HUES48 (cell line): ENCODE data around the gene PRR19.

Source experiments
- H3K27ac ChIP-seq: one replicate; pipeline ENCODE4 v1.7.0; 2013; ENCODE audit warnings: low read depth, low read length, inconsistent platforms
- H3K27me3 ChIP-seq: 2 replicates; pipeline ENCODE4 v1.6.1; 2013; ENCODE audit warnings: mild to moderate bottlenecking, low read length; ENCODE audit not compliant: control insufficient read depth, insufficient read depth
- H3K36me3 ChIP-seq: 2 replicates; pipeline ENCODE4 v1.6.1; 2013; ENCODE audit warnings: low read length; ENCODE audit not compliant: control insufficient read depth, insufficient read depth
- H3K4me1 ChIP-seq: 2 replicates; pipeline ENCODE4 v1.6.1; 2013; ENCODE audit warnings: mild to moderate bottlenecking, low read length; ENCODE audit not compliant: control insufficient read depth, insufficient read depth
- H3K4me3 ChIP-seq: 2 replicates; pipeline ENCODE4 v1.5.1; 2013; ENCODE audit warnings: mild to moderate bottlenecking, low read depth, low read length
- H3K9ac ChIP-seq: 2 replicates; pipeline ENCODE4 v1.6.1; 2013; ENCODE audit warnings: mild to moderate bottlenecking, low read depth, low read length, moderate library complexity
- H3K9me3 ChIP-seq: 2 replicates; pipeline ENCODE4 v1.6.1; 2013; ENCODE audit warnings: low read length; ENCODE audit not compliant: control insufficient read depth, insufficient read depth

The PRR19 gene

GRCh38 chr19:42322305-42322704 lies 20.4 kb downstream of the PRR19 start:
- H3K27me3 ChIP-seq: peaks cover 23% of the 10 kb centered on the region
- no peaks in the 10 kb centered on the region for H3K9me3 ChIP-seq
- no peaks in the 10 kb centered on the region; the same call in 1 of the 2 replicates for H3K4me1 ChIP-seq
- no peak overlapping the region for H3K4me3 ChIP-seq
- H3K9ac ChIP-seq: no peak overlapping the region
- H3K27ac ChIP-seq: no peak overlapping the region
- H3K36me3 ChIP-seq: no peaks in the 10 kb centered on the region

- no peak overlapping the region for H3K27ac ChIP-seq
- H3K4me1 ChIP-seq: no peaks in the 10 kb centered on the region; the same call in 1 of the 2 replicates
- H3K27me3 ChIP-seq: peaks cover 23% of the 10 kb centered on the region
- no peaks in the 10 kb centered on the region for H3K9me3 ChIP-seq
- H3K36me3 ChIP-seq: no peaks in the 10 kb centered on the region
- peak overlapping the region; percentile 58; the same call in 1 of the 2 replicates for H3K4me3 ChIP-seq
- no peak overlapping the region for H3K9ac ChIP-seq
Measured at GRCh38 chr19:42323473-42323851, 21.5 kb downstream of the PRR19 start.

GRCh38 chr19:42323852-42324654 lies 22.1 kb downstream of the PRR19 start:
- Histone ChIP-seq H3K27me3 (peaks cover 23% of the 10 kb centered on the region), H3K4me3 (peak overlapping the region; percentile 58), H3K9ac (no peak overlapping the region), H3K4me1 (no peaks in the 10 kb centered on the region; the same call in 1 of the 2 replicates), H3K9me3 (no peaks in the 10 kb centered on the region), H3K27ac (no peak overlapping the region), H3K36me3 (no peaks in the 10 kb centered on the region)

- Histone ChIP-seq H3K9me3 (no peaks in the 10 kb centered on the region), H3K36me3 (no peaks in the 10 kb centered on the region), H3K27me3 (peaks cover 23% of the 10 kb centered on the region), H3K27ac (peak overlapping the region; percentile 37), H3K4me3 (peak overlapping the region; percentile 58), H3K4me1 (no peaks in the 10 kb centered on the region; the same call in 1 of the 2 replicates), H3K9ac (no peak overlapping the region)
Measured at GRCh38 chr19:42324655-42325307, 22.8 kb downstream of the PRR19 start.

GRCh38 chr19:42325308-42325895 lies 23.5 kb downstream of the PRR19 start, which contains the start of gene MEGF8:
Gene MEGF8, plus strand, starts transcription at chr19:42325635. Its CDS starts 609 bp downstream, at chr19:42326244.
- Histone ChIP-seq H3K4me1 (no peaks in the 10 kb centered on the region; the same call in 1 of the 2 replicates), H3K27ac (peak within 1 kb of the TSS; percentile 75), H3K9ac (peak within 1 kb of the TSS; percentile 43), H3K36me3 (no peaks in the 10 kb centered on the region), H3K4me3 (peak within 1 kb of the TSS; percentile 78), H3K27me3 (peaks cover 23% of the 10 kb centered on the region), H3K9me3 (no peaks in the 10 kb centered on the region)

- H3K27me3 ChIP-seq: peaks cover 23% of the 10 kb centered on the region
- peak overlapping the region; percentile 43 for H3K9ac ChIP-seq
- H3K27ac ChIP-seq: peak overlapping the region; percentile 75
- no peaks in the 10 kb centered on the region for H3K9me3 ChIP-seq
- no peaks in the 10 kb centered on the region; the same call in 1 of the 2 replicates for H3K4me1 ChIP-seq
- peak overlapping the region; percentile 78 for H3K4me3 ChIP-seq
- no peaks in the 10 kb centered on the region for H3K36me3 ChIP-seq
Measured at GRCh38 chr19:42325896-42326771, 24.2 kb downstream of the PRR19 start.

GRCh38 chr19:42326969-42327368 lies 25.0 kb downstream of the PRR19 start:
- H3K4me1 ChIP-seq: no peaks in the 10 kb centered on the region; the same call in 1 of the 2 replicates
- no peak overlapping the region for H3K27ac ChIP-seq
- H3K27me3 ChIP-seq: peaks cover 19% of the 10 kb centered on the region
- H3K9ac ChIP-seq: no peak overlapping the region
- no peaks in the 10 kb centered on the region for H3K9me3 ChIP-seq
- H3K36me3 ChIP-seq: no peaks in the 10 kb centered on the region
- H3K4me3 ChIP-seq: peak overlapping the region; percentile 78; the same call in 1 of the 2 replicates

- Histone ChIP-seq H3K4me3 (peak overlapping the region; percentile 78; the same call in 1 of the 2 replicates), H3K4me1 (no peaks in the 10 kb centered on the region; the same call in 1 of the 2 replicates), H3K9ac (no peak overlapping the region), H3K27ac (no peak overlapping the region), H3K27me3 (peaks cover 15% of the 10 kb centered on the region), H3K9me3 (no peaks in the 10 kb centered on the region), H3K36me3 (no peaks in the 10 kb centered on the region)
Measured at GRCh38 chr19:42327381-42327780, 25.4 kb downstream of the PRR19 start.

GRCh38 chr19:42328106-42328505 lies 26.2 kb downstream of the PRR19 start:
- H3K4me3 ChIP-seq: no peak overlapping the region
- H3K9ac ChIP-seq: no peak overlapping the region
- H3K4me1 ChIP-seq: no peaks in the 10 kb centered on the region; the same call in 1 of the 2 replicates
- H3K36me3 ChIP-seq: no peaks in the 10 kb centered on the region
- no peak overlapping the region for H3K27ac ChIP-seq
- H3K9me3 ChIP-seq: no peaks in the 10 kb centered on the region
- H3K27me3 ChIP-seq: peaks cover 12% of the 10 kb centered on the region

- Histone ChIP-seq H3K4me1 (no peaks in the 10 kb centered on the region; the same call in 1 of the 2 replicates), H3K27ac (no peak overlapping the region), H3K27me3 (peaks cover 5% of the 10 kb centered on the region), H3K36me3 (no peaks in the 10 kb centered on the region), H3K9me3 (no peaks in the 10 kb centered on the region), H3K4me3 (no peak overlapping the region), H3K9ac (no peak overlapping the region)
Measured at GRCh38 chr19:42328854-42329253, 26.9 kb downstream of the PRR19 start.
